HG03039 (cell line): ENCODE measurements around the gene SMCO4.
"Not testable (repeated sequence)": the region's sequence is repeated elsewhere in the genome, so short reads cannot be mapped to it uniquely, and the experiment has no call there.

Experiments used
- ATAC-seq: cut with Tn5 transposase; IDR thresholded peaks from one replicate; pipeline ENCODE4 v1.9.1; 2021; ENCODE audit warnings: mild to moderate bottlenecking, moderate library complexity; ENCODE audit not compliant: unreplicated experiment

SMCO4 gene

DNA sequence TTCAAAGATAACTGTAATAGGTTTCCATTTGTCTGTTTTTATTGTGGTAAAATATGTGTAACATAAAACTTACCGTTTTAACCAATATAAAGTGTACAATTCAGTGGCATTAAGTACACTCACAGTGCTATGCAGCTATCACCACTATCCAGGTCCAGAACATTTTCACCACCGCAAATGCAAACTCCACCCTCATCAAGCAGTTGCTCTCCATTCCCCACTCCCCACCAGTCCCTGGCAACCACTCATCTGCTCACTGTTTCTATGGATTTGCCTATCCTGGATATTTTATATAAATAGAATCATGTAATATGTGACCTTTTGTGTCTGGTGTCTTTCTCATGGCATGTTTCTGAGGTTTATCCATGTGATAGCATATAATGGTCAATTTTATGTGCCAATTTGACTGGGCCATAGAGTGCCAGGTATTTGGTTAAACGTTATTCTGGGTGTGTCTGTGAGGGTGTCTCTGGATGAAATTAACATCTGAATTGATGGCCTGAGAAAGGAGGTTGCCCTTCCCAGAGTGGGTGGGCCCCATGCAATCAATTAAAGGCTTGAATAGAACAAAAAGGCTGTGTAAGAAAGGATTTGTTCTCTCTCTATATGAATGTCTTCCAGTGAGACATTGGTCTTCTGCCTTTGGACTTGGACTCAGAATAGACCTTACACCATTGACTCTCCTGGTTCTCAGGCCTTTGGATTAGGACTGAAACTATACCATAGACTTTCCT, 17.2 kb upstream of the SMCO4 start:
- ATAC-seq, result no peak

- no peak for ATAC-seq
These were observed 16.5 kb upstream of the SMCO4 start for GRCh38 chr11:93559681-93560080.

GRCh38 chr11:93552874-93553273, 9.7 kb upstream of the SMCO4 start:
- no peak for ATAC-seq

DNA sequence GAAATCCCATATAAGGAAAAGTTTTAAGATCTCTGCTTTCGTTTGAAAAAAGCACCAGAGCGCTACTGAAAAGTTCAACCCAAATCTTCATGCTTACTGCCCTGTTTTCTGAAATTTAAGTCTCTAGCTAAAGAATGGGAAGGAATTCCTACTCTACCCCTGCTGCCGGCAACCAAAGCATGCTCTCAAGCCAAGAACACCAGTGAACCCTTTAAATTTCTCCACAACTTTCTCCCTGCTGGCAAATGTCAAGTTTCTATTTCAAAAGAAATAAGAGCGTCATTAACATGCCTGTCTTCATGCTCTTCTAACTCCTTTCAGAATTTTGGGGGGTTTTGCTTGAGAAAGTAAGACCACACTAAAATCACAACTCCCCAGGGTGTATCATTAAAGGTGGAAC, 6.8 kb upstream of the SMCO4 start:
- no peak for ATAC-seq

DNA sequence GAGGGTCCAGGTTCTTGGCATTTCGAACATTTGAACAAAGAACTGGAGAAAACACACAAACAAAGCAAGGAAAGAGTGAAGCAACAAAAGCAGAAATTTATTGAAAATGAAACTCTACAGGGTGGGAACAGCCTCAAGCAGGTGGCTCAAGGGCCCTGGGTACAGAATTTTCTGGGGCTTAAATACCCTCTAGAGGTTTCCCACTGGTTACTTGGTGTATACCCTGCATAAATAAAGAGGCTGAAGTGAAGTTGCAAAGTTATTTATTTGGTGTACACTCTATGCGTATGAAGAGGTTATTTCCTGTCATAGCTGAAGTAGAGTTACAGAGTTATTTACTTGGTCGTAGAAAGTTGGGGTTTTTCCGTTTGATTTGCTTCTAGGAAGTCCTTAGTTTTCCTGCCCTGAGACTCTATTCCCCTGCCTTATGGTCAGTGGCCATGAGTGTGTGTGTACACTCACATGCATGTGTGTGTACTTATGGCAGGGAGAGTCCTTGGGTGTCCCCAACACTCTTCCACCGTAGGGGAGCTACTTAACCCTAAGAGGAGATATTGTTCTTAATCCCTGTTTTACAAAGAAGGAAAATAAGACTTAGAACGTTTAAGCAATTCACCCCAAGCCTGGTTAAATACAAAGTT, 5.6 kb upstream of the SMCO4 start:
- ATAC-seq, result no peak

DNA sequence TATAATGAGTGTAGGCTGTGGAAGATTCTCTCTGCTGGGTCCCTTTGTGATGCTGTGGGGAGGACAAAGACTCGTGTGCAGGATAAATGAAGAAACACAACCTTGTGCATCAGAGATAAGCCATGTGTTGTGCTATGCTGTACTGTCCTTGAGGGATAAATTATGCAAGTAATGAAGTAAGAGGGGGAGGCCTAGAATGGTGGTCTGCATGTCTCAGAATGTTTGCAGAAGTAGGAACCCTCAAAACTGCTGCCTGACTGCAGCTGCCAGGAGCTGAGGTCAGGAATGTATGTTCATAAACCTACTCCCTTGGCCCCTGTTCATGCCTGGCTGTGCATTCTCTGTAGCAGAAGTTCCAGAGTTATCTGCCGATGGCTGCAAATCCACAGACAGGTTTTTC, 4.6 kb upstream of the SMCO4 start:
- ATAC-seq, result no peak

- ATAC-seq, result no peak
These were observed 3.8 kb upstream of the SMCO4 start for GRCh38 chr11:93547028-93547427.

GRCh38 chr11:93545566-93545965, 2.4 kb upstream of the SMCO4 start:
- no peak for ATAC-seq

DNA sequence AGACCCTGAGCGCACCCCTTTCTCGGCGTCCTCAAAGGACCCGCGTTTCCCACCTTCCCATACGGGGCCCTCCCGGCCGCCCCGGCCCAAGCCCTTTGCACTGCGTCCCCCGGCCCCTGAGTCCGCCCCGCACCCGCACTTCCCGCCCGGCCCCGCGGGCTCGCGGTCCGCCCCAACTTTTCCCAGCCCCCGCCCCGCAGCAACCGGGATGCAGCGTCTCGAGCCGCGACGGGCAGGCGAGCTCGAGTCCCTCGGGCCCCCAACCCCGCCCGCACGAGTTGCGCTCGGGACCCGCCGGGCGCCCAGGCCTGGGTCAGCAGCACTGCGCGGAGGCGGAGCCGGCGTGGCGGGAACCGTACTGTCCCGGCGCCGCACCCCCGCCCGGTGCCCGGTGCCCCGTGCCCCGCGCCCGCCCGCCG, 371 bp downstream of the SMCO4 start:
- peak; percentile 34 for ATAC-seq

GRCh38 chr11:93541884-93542810, 1.0 kb downstream of the SMCO4 start:
- peak; percentile 38 for ATAC-seq

DNA sequence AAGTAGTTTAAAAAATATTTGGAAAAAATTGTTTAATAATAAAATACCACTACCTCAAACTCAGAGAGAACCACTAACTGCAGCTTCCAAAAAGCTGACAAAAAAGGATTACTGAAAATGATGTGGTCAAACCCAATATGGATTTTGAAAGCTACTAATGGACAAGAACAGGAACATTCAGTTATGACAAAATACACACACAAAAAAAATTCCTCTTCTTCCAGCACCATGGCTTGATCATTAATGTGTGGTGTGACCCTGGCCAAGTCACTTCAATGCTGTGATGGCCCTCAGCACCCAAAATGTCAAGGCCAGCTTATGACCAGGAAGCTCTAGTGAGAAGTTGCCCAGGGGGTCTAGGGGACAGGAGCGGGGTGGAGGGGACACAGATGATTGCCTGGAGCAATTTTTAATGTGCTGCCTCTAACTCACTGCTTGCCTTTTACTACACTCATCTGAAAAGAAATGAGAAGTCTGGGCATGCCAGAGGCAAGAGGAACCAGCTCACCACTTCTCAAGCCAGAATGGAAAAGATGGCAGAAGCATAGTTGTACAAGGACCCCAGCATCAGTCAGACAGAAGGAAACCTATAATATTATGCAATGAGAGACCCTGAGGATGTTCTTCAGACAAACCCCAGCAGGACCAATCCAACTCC, 2.2 kb downstream of the SMCO4 start:
- ATAC-seq, result no peak

DNA sequence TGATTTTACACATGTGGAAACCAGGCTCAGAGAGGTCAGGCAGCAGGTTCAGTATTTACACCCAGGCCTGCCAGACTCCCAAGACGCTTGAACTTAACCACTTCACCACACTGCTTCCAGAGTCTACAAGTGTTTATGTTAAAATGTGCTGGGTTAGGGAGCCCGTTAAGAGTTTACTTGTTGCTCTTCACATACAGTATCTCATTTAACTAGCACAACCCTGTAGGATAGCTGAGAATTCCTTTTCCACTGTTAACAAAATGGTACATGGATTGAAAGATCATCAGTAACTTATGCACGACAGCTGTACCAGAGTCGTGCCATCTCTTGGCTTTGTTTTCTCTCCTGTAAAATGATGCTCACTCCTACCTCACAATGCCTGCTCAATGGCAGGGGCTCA, 2.9 kb downstream of the SMCO4 start:
- ATAC-seq, result no peak

- ATAC-seq, result no peak
These were observed 5.4 kb downstream of the SMCO4 start for GRCh38 chr11:93537767-93538261.

DNA sequence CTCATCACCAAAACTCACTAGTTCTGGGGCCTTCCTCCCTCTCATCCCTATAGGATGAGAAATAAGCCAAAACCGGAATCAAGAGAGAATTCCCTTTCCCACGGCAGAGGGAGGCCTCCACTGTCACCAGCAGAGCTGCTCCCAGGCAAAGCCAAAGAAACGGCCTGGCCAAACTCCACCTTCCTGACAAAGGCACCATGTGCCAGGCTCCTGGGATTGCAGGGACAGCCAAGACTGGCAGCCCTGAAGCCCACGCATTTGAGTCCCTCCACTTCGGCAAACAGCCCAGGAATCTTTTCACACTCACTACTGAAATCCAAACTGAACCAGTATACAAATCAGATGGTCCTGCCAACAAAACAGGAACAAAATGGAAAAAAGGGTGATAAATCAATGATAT, 6.1 kb downstream of the SMCO4 start:
- no peak for ATAC-seq

GRCh38 chr11:93536101-93536861, 6.9 kb downstream of the SMCO4 start:
- ATAC-seq, result no peak

- ATAC-seq, result not testable (repeated sequence)
These were observed 7.6 kb downstream of the SMCO4 start for GRCh38 chr11:93535578-93535977.

- no peak for ATAC-seq
These were observed 10.4 kb downstream of the SMCO4 start for GRCh38 chr11:93532806-93533205.

- ATAC-seq, result peak; percentile 28
These were observed 10.9 kb downstream of the SMCO4 start for GRCh38 chr11:93532281-93532789.

DNA sequence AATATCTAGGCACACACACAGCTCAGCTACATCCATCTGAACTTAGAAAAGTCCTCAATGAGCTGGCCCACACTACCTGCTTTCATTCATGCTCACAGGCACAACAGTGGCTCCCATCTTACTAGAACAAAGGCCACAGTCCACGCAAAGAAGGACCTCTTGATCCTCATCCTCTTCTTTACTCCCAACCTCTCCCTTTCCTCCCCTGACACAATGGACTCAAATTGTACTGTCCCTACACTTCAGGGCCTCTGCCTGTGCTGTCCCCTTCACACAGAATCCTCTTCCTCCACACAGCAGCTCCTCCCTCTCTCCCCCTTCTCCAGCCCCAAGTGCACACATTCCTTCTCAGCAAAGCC, 12.7 kb downstream of the SMCO4 start:
- ATAC-seq, result no peak
